ENCODE data around the gene CNTRL.

DNA sequence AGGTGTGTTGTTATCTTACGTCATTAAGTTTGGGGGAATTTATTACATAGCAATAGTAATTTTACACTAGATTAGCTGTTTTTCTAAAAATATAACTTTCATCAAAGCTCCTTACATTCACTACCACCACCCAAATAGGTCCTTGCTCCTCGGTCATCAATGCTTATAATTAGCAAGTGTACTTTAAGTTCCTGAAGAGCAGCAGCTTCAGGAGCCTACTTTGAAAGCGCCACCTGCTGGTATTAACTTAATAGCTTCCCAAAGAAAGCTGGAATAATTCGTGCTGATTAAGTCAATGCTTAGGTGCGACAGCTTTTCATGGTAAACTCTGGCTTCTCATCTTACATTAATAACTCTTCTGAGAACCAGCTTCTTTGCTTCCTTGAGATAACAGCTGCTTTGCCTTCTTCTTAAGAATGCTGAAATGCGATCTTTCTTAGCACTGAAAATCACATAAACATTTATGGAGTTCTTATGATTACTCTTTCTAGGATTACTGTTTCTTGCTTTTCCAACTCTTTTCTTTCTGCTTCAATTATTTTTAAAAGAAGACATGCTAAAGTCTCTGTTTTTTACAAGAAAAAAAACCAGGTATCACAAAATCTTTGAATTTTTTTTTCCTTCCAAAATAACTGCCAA is 14.6 kb upstream of the CNTRL start:
- TF ChIP-seq CTCF (IDR thresholded peaks at IDR 0.05; ENCODE audit: low read length), result peak; percentile 85
- TF ChIP-seq EZH2 (IDR thresholded peaks at IDR 0.05; ENCODE audit: borderline replicate concordance, low read length), result no peak

Data from OCI-LY1 (cell line).